HL-60/S4 treated with phorbol 12-myristate 13-acetate at 8.2 ng/mL for 4 days and 3 days (cell line): ENCODE measurements around the gene B9D1.

Source experiments
- in situ Hi-C: fragments of 300-500 bp; cut with MboI; formaldehyde crosslinking; loops from 2 replicates; pipeline ENCODE4 v1.15.0; 2022; ENCODE audit warnings: low sequenced_read_pairs

The B9D1 gene

GRCh38 chr17:19325542-19325941, 37.0 kb downstream of the B9D1 start:
- in situ Hi-C loops, result no loop called here

- in situ Hi-C loops, result no loop called here
Measured at GRCh38 chr17:19322861-19323260, 39.7 kb downstream of the B9D1 start.

DNA sequence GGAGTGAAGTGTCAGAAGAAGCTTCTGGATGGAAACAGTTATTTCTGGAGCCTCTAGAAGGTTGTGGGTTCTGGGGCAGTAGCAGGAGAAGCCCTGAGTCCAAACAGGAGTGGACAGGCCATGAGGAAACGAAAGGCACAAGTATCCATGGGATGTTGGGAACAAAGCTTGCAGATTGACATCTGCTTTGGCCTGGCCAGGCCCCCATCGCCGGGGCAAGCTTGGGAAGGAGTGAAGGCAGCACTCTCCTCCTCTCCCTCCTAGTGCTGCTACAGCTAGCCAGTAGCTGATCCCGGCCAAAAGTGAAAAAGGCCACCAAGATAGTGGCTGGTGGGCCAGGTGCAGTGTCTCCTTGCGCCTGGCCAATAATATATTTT, 40.4 kb downstream of the B9D1 start:
- in situ Hi-C loops, result no loop called here

DNA sequence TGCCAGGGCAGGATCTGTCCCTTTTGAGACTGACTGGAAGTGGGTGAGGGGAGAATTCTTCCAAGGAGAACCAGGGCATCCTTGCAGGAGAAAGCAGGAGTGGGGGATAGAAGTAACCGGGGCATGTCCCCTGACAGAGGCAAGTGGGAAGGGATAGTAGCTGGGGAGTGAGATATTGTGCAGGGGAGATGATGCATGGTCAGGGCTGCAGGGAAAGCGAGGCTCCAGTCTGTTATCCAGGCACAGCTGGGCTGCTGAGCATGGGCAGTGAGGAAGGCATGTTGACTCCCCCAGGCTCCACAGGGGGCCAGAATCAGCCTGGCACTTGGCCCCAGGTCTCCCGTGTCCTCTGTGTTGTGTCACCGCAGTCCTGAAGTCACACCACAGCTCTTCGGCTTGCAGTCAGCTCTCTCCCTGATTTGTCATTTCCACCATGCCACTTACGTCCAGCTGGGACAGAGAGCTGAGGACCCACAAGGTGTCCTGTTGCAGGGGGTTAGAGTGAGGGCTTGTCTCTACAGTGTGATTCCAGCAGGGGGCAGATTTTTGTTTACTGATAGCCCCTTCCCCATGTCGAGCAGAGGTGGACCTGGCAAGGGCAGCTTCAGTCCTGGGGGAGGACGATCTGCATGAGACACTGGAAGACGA, 40.9 kb downstream of the B9D1 start:
- in situ Hi-C loops, result no loop called here

DNA sequence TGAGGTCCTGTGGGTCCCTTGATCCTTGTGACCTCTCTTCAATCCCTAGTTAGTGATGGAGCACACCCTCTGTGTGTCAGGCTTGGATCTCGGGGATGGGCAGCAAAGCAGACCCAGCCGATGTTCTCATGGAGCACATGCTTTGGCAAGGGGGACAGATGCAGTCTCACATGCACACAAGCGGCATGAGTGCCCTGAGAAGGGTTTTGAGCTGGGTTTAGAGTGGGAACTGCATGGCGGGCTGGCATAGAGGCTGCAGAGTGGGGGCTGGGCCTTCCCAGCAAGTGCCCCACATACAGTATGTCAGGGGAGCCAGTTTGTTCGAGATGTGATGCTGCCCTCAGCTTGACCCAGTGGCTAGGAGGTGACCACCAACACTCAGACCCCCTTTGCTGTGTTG, 41.6 kb downstream of the B9D1 start:
- in situ Hi-C loops, result no loop called here

DNA sequence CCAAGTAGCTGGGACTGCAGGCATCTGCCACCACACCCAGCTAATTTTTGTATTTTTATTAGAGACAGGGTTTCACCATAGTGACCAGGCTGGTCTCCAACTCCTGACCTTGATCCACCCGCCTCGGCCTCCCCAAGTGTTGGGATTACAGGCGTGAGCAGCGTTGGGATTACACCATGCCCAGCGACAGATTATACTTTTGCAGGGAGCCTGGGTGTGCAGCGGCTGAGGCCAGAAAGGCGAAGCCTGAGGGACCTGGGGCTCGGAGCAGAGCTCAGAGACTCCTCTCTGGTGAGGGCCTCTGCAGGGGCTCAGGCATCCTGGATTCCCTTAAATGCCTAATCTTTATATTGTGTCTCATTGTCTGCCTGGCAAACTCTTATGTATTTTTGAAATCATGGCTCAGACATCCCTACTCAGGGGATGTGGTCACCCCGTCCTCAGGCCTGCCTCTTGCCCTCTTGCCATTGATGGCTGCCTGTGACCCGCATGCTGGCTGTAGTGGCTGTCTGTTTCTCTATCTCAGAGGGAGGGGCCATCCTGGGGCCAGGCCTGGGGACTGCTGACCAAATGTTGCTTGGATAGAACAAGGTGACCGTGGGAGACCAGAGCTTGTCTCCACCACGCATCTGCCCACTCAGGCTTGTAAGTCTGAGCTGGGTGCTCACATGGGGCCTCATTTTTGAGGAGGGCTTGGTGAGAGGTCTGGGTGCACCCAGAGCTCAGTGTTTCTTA, 42.6 kb downstream of the B9D1 start:
- in situ Hi-C loops, result no loop called here

- in situ Hi-C loops, result no loop called here
Measured at GRCh38 chr17:19318611-19319010, 43.9 kb downstream of the B9D1 start.

DNA sequence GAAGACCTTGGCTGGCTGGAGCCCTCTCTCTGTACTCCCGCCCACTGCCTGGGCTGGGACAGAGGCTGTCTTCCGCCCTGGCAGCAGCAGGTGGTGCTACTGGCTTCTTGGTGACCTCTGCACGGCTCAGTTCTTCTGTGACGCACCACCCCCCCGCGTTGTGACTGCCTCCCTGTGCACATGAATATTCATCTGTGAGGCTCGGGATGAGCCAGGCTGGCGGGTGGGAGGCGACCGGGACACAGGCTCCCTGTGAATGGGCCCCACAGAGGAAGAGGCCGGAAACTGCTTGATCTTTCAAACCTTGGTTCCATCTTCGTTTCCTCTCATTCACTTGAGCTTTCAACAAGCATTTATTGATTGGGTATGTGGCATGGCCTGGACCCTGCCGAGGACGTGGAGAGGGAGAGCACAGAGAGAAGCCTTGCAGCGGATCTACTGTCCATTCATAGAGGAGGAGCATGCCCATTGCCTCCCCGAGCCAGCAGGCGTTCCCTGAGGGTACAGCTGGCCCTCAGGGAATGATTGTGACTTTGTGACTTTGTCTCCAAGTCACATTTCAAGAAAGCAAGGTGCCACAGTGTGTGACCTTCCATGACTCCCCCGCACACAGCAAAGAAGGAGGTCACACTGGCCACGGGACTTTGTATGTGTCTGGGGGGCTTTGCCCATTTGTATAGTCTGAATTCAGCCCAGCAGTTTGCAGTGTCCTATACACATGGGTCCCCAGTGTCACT, 45.0 kb downstream of the B9D1 start:
- in situ Hi-C loops, result no loop called here

DNA sequence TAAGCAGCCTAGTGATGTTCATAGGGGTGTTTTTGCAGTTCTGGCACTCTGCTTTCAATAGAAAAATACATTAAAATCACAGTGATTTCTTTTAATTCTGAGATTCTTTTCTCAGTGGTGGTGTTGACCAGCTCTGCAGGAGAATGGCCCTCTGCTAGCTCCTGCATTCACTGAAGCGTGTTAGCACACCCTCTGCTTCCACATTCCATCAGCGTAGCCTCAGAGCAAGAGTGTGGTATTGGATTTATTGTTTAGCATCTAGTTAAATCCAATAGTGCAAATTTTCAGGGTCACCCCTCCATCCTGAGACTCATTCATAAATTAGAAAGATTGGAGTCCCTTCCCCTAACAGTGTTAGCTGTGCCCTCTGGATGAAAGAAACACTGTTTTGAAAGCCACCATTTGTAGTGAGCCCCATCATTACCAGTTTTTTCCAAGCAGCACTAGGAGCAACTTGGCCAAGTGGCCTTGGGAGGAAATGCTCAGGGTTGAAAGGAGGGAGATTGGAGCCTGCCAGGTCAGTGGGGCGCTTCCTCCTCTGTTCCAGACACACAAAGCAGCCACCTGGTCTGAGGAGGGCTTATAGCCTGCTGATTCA, 45.7 kb downstream of the B9D1 start:
- in situ Hi-C loops, result no loop called here

DNA sequence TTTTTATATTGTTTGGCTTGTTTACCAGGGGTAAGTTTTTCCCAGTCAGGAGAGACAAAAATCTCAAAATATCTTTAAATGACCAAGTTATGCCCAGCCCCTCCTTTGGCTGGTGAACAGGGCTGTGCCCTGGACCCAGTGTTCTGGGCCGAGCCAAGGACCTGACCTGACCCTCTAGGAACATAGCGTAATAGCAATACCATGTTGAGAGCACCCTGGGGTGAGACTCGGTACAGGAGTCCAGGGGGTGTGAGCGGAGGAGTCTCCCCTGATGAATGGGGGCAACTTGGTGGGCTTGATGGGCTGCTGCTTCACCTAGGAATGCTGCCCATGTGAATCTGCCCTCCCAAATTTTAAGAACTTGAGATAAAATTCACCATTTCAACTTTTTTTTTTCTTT, 47.4 kb downstream of the B9D1 start:
- in situ Hi-C loops, result no loop called here

- in situ Hi-C loops, result no loop called here
Measured at GRCh38 chr17:19313746-19314651, 48.5 kb downstream of the B9D1 start.

- in situ Hi-C loops, result no loop called here
Measured at GRCh38 chr17:19313066-19313745, 49.3 kb downstream of the B9D1 start.

GRCh38 chr17:19312406-19312805, 50.1 kb downstream of the B9D1 start:
- in situ Hi-C loops, result no loop called here

DNA sequence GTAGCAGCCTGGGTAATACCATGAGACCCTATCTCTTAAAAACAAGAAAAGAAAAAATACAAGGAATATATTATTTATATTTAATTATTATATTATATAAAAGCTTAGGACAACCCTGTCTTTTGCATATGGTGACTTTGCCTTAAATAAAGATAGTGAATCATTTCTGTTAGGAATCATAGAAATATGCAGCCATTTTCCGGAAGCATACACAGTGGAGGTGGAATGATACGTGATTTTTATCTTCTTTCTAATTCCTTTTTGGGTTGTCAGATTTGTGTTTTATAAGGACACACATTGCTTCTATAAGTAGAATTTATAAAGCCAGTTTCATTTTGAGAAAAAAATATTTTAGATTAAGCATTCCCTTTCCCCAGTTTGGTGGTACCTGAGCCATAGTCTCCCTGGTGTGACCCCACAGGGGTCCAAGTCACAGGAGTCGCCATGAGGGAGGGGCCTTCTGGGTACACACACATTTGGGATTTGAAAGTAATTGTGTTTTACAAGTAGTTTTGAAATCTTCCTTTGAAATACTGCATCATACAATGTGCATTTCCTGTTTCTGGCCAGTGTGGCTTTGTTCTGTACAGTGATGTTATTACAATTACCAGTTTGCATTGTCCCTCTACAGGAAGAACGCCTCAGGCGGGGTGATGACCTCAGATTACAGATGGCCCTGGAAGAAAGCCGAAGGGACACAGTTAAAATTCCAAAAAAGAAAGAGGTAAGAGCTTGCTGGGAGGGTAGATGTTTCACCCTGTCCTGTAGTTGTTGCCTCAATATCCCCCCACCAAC, 50.9 kb downstream of the B9D1 start:
- in situ Hi-C loops, result no loop called here

DNA sequence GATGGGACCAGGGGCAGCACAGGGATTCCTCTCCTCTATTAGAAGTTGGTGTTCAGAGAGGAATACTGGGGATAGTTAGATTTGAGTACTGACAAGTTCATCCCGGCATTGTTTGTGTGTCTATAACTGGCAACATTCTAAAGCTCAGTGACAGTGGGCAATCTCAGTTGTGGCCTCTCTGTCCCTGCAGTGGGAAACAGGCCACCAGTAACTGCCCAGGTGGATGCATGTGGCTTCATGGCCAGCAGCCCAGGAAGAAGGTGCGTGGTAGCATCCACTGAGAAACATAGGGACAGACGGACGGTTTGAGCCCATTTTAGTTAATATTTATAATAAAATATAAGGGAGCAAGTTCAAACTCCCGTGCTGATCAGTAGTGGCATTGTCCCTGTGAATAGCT, 51.5 kb downstream of the B9D1 start:
- in situ Hi-C loops, result no loop called here

DNA sequence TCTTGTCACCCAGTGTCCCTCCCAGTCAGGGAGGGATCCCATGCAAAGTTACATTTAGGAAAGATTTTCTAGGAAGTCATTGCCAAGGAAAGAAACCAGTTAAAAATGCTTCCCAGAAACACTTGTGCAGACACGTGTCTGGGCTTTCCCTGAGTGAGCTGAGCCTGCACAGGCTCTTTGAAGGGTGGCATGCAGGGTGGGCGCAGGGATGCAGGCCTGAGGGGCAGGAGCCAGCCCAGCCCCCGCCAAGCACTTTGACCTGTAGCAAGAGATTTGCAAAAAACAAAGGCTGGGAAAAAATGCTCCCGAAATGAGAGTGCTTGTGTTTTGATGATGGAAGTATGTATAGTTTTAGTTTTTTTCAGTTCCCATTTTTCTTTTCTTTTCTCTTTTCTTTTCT, 52.4 kb downstream of the B9D1 start:
- in situ Hi-C loops, result no loop called here

GRCh38 chr17:19309701-19310100, 52.8 kb downstream of the B9D1 start:
- in situ Hi-C loops, result no loop called here

GRCh38 chr17:19308398-19308797, 54.1 kb downstream of the B9D1 start:
- in situ Hi-C loops, result no loop called here

DNA sequence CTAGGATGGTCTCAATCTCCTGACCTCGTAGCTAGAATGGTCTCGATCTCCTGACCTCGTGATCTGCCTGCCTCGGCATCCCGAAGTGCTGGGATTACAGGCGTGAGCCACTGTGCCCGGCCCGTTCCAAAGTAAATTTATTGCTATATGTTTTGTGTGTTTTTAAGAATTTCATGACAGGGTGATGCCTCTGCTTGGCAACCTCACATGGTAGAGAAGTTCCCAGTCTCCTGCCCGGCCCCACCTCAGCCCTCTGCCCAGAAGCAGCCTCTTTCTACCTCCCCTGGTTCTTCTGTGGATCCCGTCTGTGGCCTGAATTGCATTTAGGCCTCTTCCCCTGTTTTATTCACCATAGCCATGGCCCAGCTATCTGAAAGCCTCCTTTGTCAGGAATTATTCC, 55.0 kb downstream of the B9D1 start:
- in situ Hi-C loops, result no loop called here
